ENCODE data around the gene PLXDC2. TPM values are rescaled to one million over a fixed set of nuclear protein-coding genes. Genes with fewer than 3 reads are reported as not detected.

PLXDC2 gene
- total RNA-seq, 1 experiment from 2014 or later = 0.20 TPM

- no peak for TF ChIP-seq CTCF (IDR thresholded peaks at IDR 0.05 in 2 of 3, conservative IDR thresholded peaks at IDR 0.05 in 1 of 3; ENCODE audit: borderline replicate concordance in 1 of 3, insufficient read depth in 1 of 3, low read depth in 2 of 3, low read length in 2 of 3)
- no peak for TF ChIP-seq MAX (IDR thresholded peaks at IDR 0.05)
- no peak for TF ChIP-seq SP1 (IDR thresholded peaks at IDR 0.05; ENCODE audit: low read depth)
- no peak for TF ChIP-seq CEBPB (IDR thresholded peaks at IDR 0.05; ENCODE audit: low read depth)
- TF ChIP-seq TCF7L2 (IDR thresholded peaks at IDR 0.05; ENCODE audit: borderline replicate concordance, extremely low read depth, insufficient read depth, insufficient read length) = no peak
- TF ChIP-seq POLR2A (IDR thresholded peaks at IDR 0.05; ENCODE audit: borderline replicate concordance, extremely low read depth, insufficient read depth, insufficient read length) = no peak
Observed at GRCh38 chr10:20100171-20100570, 283.9 kb downstream of the PLXDC2 start (continued).

GRCh38 chr10:20105236-20105635, 289.0 kb downstream of the PLXDC2 start:
- RAD21 ChIA-PET (ENCODE audit: low non-redundant PET in 1 of 2, low total read pairs in 2 of 2, uncharacterized antibody in 2 of 2, unreplicated experiment in 2 of 2) = no interaction called here

More at GRCh38 chr10:20105236-20105635, 289.0 kb downstream of the PLXDC2 start:
- H3K4me3 ChIP-seq (replicated peaks in 1 of 2; ENCODE audit: low read depth in 1 of 2, low read length in 2 of 2) = no peak overlapping the region
- H3K4me1 ChIP-seq (ENCODE audit: control insufficient read depth in 1 of 2, insufficient read depth in 2 of 2, low read length in 2 of 2) = no peaks in the 10 kb centered on the region
- no peak overlapping the region for H2AFZ ChIP-seq (ENCODE audit: low read depth, low read length, poor library complexity, severe bottlenecking)
- BruUV-seq (replicated peaks) = no TSS peak
- H3K27me3 ChIP-seq (ENCODE audit: insufficient read depth, low read length) = no peaks in the 10 kb centered on the region
- H3K79me2 ChIP-seq (ENCODE audit: insufficient read depth, low read length) = no peaks in the 10 kb centered on the region
- no peaks in the 10 kb centered on the region for H3K9me2 ChIP-seq (ENCODE audit: insufficient read depth)
- H4K20me1 ChIP-seq (ENCODE audit: insufficient read depth) = no peaks in the 10 kb centered on the region
- TF ChIP-seq RAD21 (IDR thresholded peaks at IDR 0.05; ENCODE audit: low read depth) (no peak), CBX3 (IDR thresholded peaks at IDR 0.05; ENCODE audit: low read depth) (no peak), ELF1 (IDR thresholded peaks at IDR 0.05; ENCODE audit: borderline replicate concordance, low read depth) (no peak), FOSL1 (IDR thresholded peaks at IDR 0.05; ENCODE audit: low read depth) (no peak), EGR1 (IDR thresholded peaks at IDR 0.05; ENCODE audit: low read depth) (no peak), ZFX (IDR thresholded peaks at IDR 0.05) (no peak), JUND (IDR thresholded peaks at IDR 0.05) (no peak), CTCF (IDR thresholded peaks at IDR 0.05 in 2 of 3, conservative IDR thresholded peaks at IDR 0.05 in 1 of 3; ENCODE audit: borderline replicate concordance in 1 of 3, insufficient read depth in 1 of 3, low read depth in 2 of 3, low read length in 2 of 3) (no peak)
- DNase-seq (ENCODE audit: low read depth, low spot score) (no peak), ATAC-seq (no peak)
- CTCF ChIA-PET = no interaction called here
- no peaks in the 10 kb centered on the region for H3K36me3 ChIP-seq (ENCODE audit: control insufficient read depth in 1 of 2, insufficient read depth in 2 of 2, low read length in 2 of 2)
- intact Hi-C loops (cut with micrococcal nuclease) = no loop called here
- POLR2A ChIA-PET = no interaction called here
- peaks cover 9 to 18% of the 10 kb centered on the region in 2 experiments; a peak in 2 of 4 replicates for H3K9me3 ChIP-seq (ENCODE audit: control insufficient read depth in 1 of 2, insufficient read depth in 1 of 2, low read depth in 1 of 2, low read length in 2 of 2)
- no peak overlapping the region for H3K27ac ChIP-seq (ENCODE audit: low read depth, low read length)
- no peak overlapping the region for H3K4me2 ChIP-seq (ENCODE audit: low read length)
- no peak overlapping the region for H3K9ac ChIP-seq (ENCODE audit: low read length)

Data from HCT116 (cell line).